Activated naive CD4-positive, alpha-beta T cell treated with Interleukin-2 at 50 U/mL for 16 hours (primary cell): ENCODE data around the gene MAP7.
A peak's percentile ranks its signal among the peaks of the same experiment; 100 is the strongest.

Source experiments
- DNase-seq: peaks from one replicate; pipeline ENCODE4 v3.0.0-alpha.2; 2020

MAP7 gene

GRCh38 chr6:136528477-136528876, 21.7 kb downstream of the MAP7 start:
- no peak for DNase-seq

- no peak for DNase-seq
Measured at GRCh38 chr6:136527831-136528230, 22.4 kb downstream of the MAP7 start.

GRCh38 chr6:136526937-136527336, 23.3 kb downstream of the MAP7 start:
- DNase-seq = no peak

- DNase-seq = peak; percentile 17
Measured at GRCh38 chr6:136526196-136526930, 23.9 kb downstream of the MAP7 start.

- no peak for DNase-seq
Measured at GRCh38 chr6:136525586-136526195, 24.5 kb downstream of the MAP7 start.

- no peak for DNase-seq
Measured at GRCh38 chr6:136524936-136525413, 25.2 kb downstream of the MAP7 start.

- DNase-seq = no peak
Measured at GRCh38 chr6:136524339-136524935, 25.8 kb downstream of the MAP7 start.

- no peak for DNase-seq
Measured at GRCh38 chr6:136523196-136523595, 27.0 kb downstream of the MAP7 start.

- no peak for DNase-seq
Measured at GRCh38 chr6:136522636-136523035, 27.6 kb downstream of the MAP7 start.

GRCh38 chr6:136521911-136522310, 28.3 kb downstream of the MAP7 start:
- DNase-seq = no peak

- no peak for DNase-seq
Measured at GRCh38 chr6:136521427-136521826, 28.8 kb downstream of the MAP7 start.

GRCh38 chr6:136520517-136520916, 29.7 kb downstream of the MAP7 start:
- DNase-seq = no peak

GRCh38 chr6:136517582-136517981, 32.6 kb downstream of the MAP7 start:
- no peak for DNase-seq

GRCh38 chr6:136517002-136517401, 33.2 kb downstream of the MAP7 start:
- no peak for DNase-seq

- no peak for DNase-seq
Measured at GRCh38 chr6:136514591-136514990, 35.6 kb downstream of the MAP7 start.

GRCh38 chr6:136511926-136512325, 38.3 kb downstream of the MAP7 start:
- DNase-seq = no peak

GRCh38 chr6:136511397-136511796, 38.8 kb downstream of the MAP7 start:
- DNase-seq = no peak

- DNase-seq = peak; percentile 7
Measured at GRCh38 chr6:136510782-136511181, 39.4 kb downstream of the MAP7 start.

GRCh38 chr6:136510299-136510698, 39.9 kb downstream of the MAP7 start:
- DNase-seq = peak; percentile 32

GRCh38 chr6:136508725-136509392, 41.4 kb downstream of the MAP7 start:
- no peak for DNase-seq

- DNase-seq = no peak
Measured at GRCh38 chr6:136506124-136506799, 44.0 kb downstream of the MAP7 start.

- no peak for DNase-seq
Measured at GRCh38 chr6:136503303-136504029, 46.8 kb downstream of the MAP7 start.
